HEK293 (cell line): Measurements from ENCODE around the gene MIF4GD.
A peak's percentile ranks its signal among the peaks of the same experiment; 100 is the strongest.

ENCODE experiments used
- CTCF ChIA-PET: fragments of 350-600 bp; formaldehyde crosslinking; extraction: SDS; loops from one replicate; lab custom pipeline; 2021; ENCODE audit warnings: antibody characterized with exemption; lab: Yijun Ruan, JAX
- POLR2A ChIA-PET: fragments of 300-600 bp; formaldehyde crosslinking; extraction: SDS; loops from one replicate; lab custom pipeline; 2020; ENCODE audit warnings: antibody characterized with exemption, inconsistent platforms; lab: Yijun Ruan, JAX
- H3K27ac ChIP-seq: fragments of 200-500 bp; sonication (Bioruptor generic); 2 replicates; pipeline ENCODE4 v1.5.1; 2014; ENCODE audit warnings: low read depth, low read length, control low read depth, inconsistent platforms; ENCODE audit errors: extremely low read depth
- H3K36me3 ChIP-seq, 2 experiments: fragments of 200-500 bp in 1 of 2; sonication (Bioruptor generic) in 1 of 2; 1 replicate in 1 of 2; 2 replicates in 1 of 2; pipeline ENCODE4 v1.5.1; 2014 to 2017; ENCODE audit warnings: inconsistent platforms in 2 of 2, low read length in 2 of 2; ENCODE audit not compliant: control insufficient read depth in 2 of 2, insufficient read depth in 1 of 2
- H3K4me1 ChIP-seq: fragments of 200-500 bp; sonication (Bioruptor generic); 2 replicates; pipeline ENCODE4 v1.5.1; 2014; ENCODE audit warnings: mild to moderate bottlenecking, low read length, inconsistent platforms; ENCODE audit not compliant: control insufficient read depth, insufficient read depth
- H3K4me3 ChIP-seq: 2 replicates; pipeline ENCODE4 v1.5.1; 2011; ENCODE audit warnings: low read depth, mild to moderate bottlenecking, control low read depth, low read length, moderate library complexity
- H3K9me3 ChIP-seq: fragments of 200-500 bp; sonication (Bioruptor generic); 2 replicates; pipeline ENCODE4 v1.5.1; 2014; ENCODE audit warnings: low read depth, low read length, inconsistent platforms; ENCODE audit not compliant: control insufficient read depth, insufficient read depth
- GLIS2 ChIP-seq: fragments of 450-650 bp; formaldehyde crosslinking; IDR thresholded peaks from 2 replicates; pipeline ENCODE4 v1.5.1; 2016; ENCODE audit warnings: missing biosample characterization, missing genetic modification characterization
- SCRT1 ChIP-seq: fragments of 450-650 bp; formaldehyde crosslinking; IDR thresholded peaks from 2 replicates; pipeline ENCODE4 v1.5.1; 2016; ENCODE audit warnings: missing biosample characterization, missing genetic modification characterization, borderline replicate concordance
- SCRT2 ChIP-seq: fragments of 450-650 bp; formaldehyde crosslinking; IDR thresholded peaks from 2 replicates; pipeline ENCODE4 v1.5.1; 2016; ENCODE audit warnings: missing biosample characterization, missing genetic modification characterization
- ZBTB17 ChIP-seq: fragments of 450-650 bp; formaldehyde crosslinking; IDR thresholded peaks from 2 replicates; pipeline ENCODE4 v1.5.1; 2016; ENCODE audit warnings: missing biosample characterization, missing genetic modification characterization
- ZBTB48 ChIP-seq: fragments of 450-650 bp; formaldehyde crosslinking; IDR thresholded peaks from 2 replicates; pipeline ENCODE4 v1.5.1; 2016; ENCODE audit warnings: missing biosample characterization, missing genetic modification characterization
- ZNF274 ChIP-seq, 2 experiments: fragments of 200-500 bp in 1 of 2; fragments of 450-650 bp in 1 of 2; sonication (Bioruptor generic) in 1 of 2; formaldehyde crosslinking in 1 of 2; IDR thresholded peaks; 2 replicates each; pipeline versions ENCODE4 v1.5.1 to v1.6.1; 2014 to 2016; ENCODE audit warnings: borderline replicate concordance in 1 of 2, inconsistent platforms in 1 of 2, low read length in 1 of 2, missing biosample characterization in 1 of 2, missing genetic modification characterization in 1 of 2
- ZNF501 ChIP-seq: fragments of 450-650 bp; formaldehyde crosslinking; IDR thresholded peaks from 2 replicates; pipeline ENCODE4 v1.5.1; 2016; ENCODE audit warnings: missing biosample characterization, missing genetic modification characterization
- ZNF530 ChIP-seq: fragments of 450-650 bp; formaldehyde crosslinking; IDR thresholded peaks from 2 replicates; pipeline ENCODE4 v1.5.1; 2016; ENCODE audit warnings: low read depth, missing biosample characterization, missing genetic modification characterization
- ZNF600 ChIP-seq: fragments of 450-650 bp; formaldehyde crosslinking; IDR thresholded peaks from 2 replicates; pipeline ENCODE4 v1.5.1; 2016; ENCODE audit warnings: missing biosample characterization, missing genetic modification characterization
- ZNF623 ChIP-seq: fragments of 450-650 bp; formaldehyde crosslinking; IDR thresholded peaks from 2 replicates; pipeline ENCODE4 v1.5.1; 2016; ENCODE audit warnings: missing biosample characterization, missing genetic modification characterization
- ZNF768 ChIP-seq: fragments of 450-650 bp; formaldehyde crosslinking; IDR thresholded peaks from 2 replicates; pipeline ENCODE4 v1.5.1; 2018; ENCODE audit warnings: missing biosample characterization, mild to moderate bottlenecking, missing genetic modification characterization
- TF ChIP-seq, protein P1 (sequence below): fragments of 450-650 bp; formaldehyde crosslinking; IDR thresholded peaks from 2 replicates; pipeline ENCODE4 v1.5.1; 2016; ENCODE audit warnings: missing biosample characterization, missing genetic modification characterization
- TF ChIP-seq, protein P2 (sequence below): fragments of 450-650 bp; formaldehyde crosslinking; IDR thresholded peaks from 2 replicates; pipeline ENCODE4 v1.5.1; 2016; ENCODE audit warnings: missing biosample characterization, missing genetic modification characterization

The MIF4GD gene

DNA sequence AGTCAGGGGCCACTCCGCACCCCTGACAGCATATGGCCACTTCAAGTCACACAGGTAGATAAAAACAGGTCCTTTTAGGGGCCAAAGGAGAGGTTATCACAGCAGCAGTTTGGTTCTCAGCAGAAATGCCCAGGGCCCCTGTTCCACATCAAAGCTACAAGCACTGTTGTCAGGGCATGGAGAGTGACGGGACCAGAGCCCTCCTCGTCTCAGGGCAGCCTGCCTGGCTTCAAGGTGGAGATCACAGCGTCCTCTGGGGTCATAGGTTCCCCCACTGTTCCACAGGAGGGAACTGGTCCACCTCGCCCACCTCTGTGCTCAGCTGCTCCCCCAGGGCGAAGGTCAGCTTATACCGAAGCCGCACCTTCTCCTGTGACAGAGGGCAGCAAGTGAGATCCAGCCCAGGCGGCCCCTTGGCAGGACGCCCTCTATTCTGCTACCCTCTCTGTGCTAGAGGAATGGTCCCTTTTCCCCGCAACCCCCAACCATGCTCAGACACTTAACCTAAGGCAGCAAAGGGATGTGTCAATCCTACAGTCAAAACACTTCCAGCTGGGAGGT is 32.9 kb downstream of the MIF4GD start:
- Histone ChIP-seq H3K4me3 (no peak overlapping the region), H3K36me3 (peaks cover 48 to 93% of the 10 kb centered on the region in 2 experiments), H3K9me3 (no peaks in the 10 kb centered on the region), H3K4me1 (no peaks in the 10 kb centered on the region), H3K27ac (no peak overlapping the region)
- CTCF ChIA-PET = interaction anchor here (0.6 to 7.4 kb wide), 15 partner anchors 8 to 509 kb away, joined by 3 to 74 read pairs (median 7); partner anchors contain the start of genes GGA3, GRB2, MIF4GD and MRPS7
- POLR2A ChIA-PET = interaction anchor here (0.9 to 3.5 kb wide), 4 partner anchors 9 to 168 kb away, joined by 3 to 26 read pairs (median 4); partner anchors contain the start of genes GRB2, MIF4GD and SLC25A19
- 0 out of 2 replicates have a peak, but pooled peaks have one; percentile 13 for TF ChIP-seq ZBTB48
- TF ChIP-seq ZNF623 (tag by site-specific recombination) = no peak
- no peak for TF ChIP-seq ZNF768 (tag by site-specific recombination)
- no peak for TF ChIP-seq GLIS2 (tag by site-specific recombination)
- TF ChIP-seq, protein P1, sequence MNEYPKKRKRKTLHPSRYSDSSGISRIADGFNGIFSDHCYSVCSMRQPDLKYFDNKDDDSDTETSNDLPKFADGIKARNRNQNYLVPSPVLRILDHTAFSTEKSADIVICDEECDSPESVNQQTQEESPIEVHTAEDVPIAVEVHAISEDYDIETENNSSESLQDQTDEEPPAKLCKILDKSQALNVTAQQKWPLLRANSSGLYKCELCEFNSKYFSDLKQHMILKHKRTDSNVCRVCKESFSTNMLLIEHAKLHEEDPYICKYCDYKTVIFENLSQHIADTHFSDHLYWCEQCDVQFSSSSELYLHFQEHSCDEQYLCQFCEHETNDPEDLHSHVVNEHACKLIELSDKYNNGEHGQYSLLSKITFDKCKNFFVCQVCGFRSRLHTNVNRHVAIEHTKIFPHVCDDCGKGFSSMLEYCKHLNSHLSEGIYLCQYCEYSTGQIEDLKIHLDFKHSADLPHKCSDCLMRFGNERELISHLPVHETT (tag by site-specific recombination) = no peak
- TF ChIP-seq ZNF530 (tag by site-specific recombination) = no peak
- TF ChIP-seq, all 188 proteins: peak for 1

DNA sequence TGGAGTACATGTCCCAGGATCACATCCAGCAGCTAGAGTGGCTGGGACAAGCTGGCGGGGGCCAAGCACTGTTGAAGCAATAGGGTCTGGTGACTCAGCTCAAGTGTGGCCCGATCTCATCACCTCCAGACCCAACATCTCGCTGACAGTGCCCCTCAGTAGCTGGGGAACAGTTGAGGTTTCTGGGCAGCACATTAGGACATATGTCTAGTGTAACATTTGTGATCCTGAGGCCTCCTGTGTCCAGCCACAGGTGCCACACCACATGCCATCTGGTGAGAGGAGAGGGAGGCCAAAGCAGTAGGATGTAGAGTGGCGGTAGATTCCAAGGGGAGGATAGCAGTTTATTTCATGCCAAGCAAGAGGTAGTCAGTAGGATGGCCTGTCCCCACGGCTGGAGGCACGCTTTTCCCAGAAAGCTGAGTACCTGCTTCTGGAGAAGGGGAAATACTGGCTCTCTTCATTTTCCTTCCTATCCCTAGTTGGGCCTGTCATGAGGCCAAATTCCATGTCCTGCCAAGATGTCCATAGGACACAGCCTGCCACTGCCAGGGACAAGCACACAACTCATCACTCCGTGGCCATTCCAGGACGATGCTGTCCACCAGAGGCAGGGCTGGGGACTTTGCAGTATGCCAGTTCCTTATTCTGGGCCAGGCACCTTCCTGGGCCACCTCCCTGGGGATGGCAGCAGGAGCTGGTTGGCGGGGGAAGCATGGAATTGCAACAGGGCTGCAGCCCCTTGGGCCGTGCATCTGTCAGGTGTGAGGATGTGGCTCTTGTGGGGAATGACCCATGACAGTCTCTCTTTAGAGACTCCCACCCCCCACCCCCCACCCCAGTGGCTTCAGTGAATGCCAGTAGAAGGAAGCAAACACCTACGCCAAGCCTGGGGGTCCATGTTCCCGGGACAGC is 33.7 kb downstream of the MIF4GD start:
- H3K36me3 ChIP-seq = peaks cover 52 to 93% of the 10 kb centered on the region in 2 experiments
- POLR2A ChIA-PET = interaction anchor here (0.9 to 3.5 kb wide), 6 partner anchors 9 to 52 kb away, joined by 3 to 26 read pairs (median 3); partner anchors contain the start of genes MIF4GD and SLC25A19
- CTCF ChIA-PET = interaction anchor here (0.5 to 7.4 kb wide), 14 partner anchors 7 to 510 kb away, joined by 3 to 74 read pairs (median 6); partner anchors contain the start of genes GGA3, MIF4GD and MRPS7
- peak; percentile 60; the same call in 1 of the 2 replicates for TF ChIP-seq SCRT2 (tag by site-specific recombination)
- TF ChIP-seq, protein P2, sequence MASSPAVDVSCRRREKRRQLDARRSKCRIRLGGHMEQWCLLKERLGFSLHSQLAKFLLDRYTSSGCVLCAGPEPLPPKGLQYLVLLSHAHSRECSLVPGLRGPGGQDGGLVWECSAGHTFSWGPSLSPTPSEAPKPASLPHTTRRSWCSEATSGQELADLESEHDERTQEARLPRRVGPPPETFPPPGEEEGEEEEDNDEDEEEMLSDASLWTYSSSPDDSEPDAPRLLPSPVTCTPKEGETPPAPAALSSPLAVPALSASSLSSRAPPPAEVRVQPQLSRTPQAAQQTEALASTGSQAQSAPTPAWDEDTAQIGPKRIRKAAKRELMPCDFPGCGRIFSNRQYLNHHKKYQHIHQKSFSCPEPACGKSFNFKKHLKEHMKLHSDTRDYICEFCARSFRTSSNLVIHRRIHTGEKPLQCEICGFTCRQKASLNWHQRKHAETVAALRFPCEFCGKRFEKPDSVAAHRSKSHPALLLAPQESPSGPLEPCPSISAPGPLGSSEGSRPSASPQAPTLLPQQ = no peak
- TF ChIP-seq ZNF600 = peak; percentile 79
- no peak for TF ChIP-seq ZNF274 (IDR thresholded peaks at IDR 0.05; ENCODE audit: low read length)
- no peak for TF ChIP-seq ZNF274 (tag by site-specific recombination; IDR thresholded peaks at IDR 0.05; ENCODE audit: borderline replicate concordance)
- TF ChIP-seq ZBTB17 (tag by site-specific recombination) = 0 out of 2 replicates have a peak, but pooled peaks have one; percentile 24
- TF ChIP-seq SCRT1 (tag by site-specific recombination) = 0 out of 2 replicates have a peak, but pooled peaks have one; percentile 21
- TF ChIP-seq, all 188 proteins: peak for 4
- H3K9me3 ChIP-seq = no peaks in the 10 kb centered on the region
- H3K4me1 ChIP-seq = no peaks in the 10 kb centered on the region
- no peak overlapping the region for H3K4me3 ChIP-seq
- no peak overlapping the region for H3K27ac ChIP-seq

DNA sequence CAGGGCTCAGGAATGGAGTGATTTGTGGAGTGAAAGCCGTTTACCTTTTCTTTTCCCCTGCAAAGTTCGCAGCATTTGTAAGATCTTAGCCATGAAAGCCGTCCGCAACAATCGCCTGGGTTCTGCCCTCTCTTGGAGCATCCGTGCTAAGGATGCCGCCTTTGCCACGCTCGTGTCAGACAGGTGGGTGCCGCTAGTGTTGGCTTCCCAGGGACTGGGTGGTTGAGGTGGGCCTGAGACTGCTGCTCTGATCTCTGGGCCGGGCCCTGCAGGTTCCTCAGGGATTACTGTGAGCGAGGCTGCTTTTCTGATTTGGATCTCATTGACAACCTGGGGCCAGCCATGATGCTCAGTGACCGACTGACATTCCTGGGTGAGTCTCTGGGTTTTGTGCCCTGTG is 38.2 kb downstream of the MIF4GD start:
- peaks cover 68 to 92% of the 10 kb centered on the region in 2 experiments for H3K36me3 ChIP-seq
- no peaks in the 10 kb centered on the region for H3K9me3 ChIP-seq
- CTCF ChIA-PET = interaction anchor here (1.2 to 5.7 kb wide), 2 partner anchors 7 to 119 kb away, joined by 3 to 54 read pairs; no protein-coding TSS in a partner anchor
- POLR2A ChIA-PET = interaction anchor here (1.1 kb wide), 1 partner anchor 10 kb away, joined by 3 read pairs; no protein-coding TSS in a partner anchor
- no peak overlapping the region for H3K27ac ChIP-seq
- no peak for TF ChIP-seq ZNF501
- TF ChIP-seq ZNF600 = peak; percentile 51; the same call in 1 of the 2 replicates
- H3K4me1 ChIP-seq = no peaks in the 10 kb centered on the region
- H3K4me3 ChIP-seq = no peak overlapping the region
